HG03095 (cell line): Measurements from ENCODE around the gene SEPTIN14.
"Not testable (repeated sequence)": the region's sequence is repeated elsewhere in the genome, so short reads cannot be mapped to it uniquely, and the experiment has no call there.

Experiments used
- ATAC-seq: cut with Tn5 transposase; IDR thresholded peaks from one replicate; pipeline ENCODE4 v1.9.1; 2021; ENCODE audit warnings: moderate library complexity; ENCODE audit not compliant: unreplicated experiment

The SEPTIN14 gene

GRCh38 chr7:55785444-55785843 is 77.1 kb downstream of the SEPTIN14 start:
- ATAC-seq: not testable (repeated sequence)

DNA sequence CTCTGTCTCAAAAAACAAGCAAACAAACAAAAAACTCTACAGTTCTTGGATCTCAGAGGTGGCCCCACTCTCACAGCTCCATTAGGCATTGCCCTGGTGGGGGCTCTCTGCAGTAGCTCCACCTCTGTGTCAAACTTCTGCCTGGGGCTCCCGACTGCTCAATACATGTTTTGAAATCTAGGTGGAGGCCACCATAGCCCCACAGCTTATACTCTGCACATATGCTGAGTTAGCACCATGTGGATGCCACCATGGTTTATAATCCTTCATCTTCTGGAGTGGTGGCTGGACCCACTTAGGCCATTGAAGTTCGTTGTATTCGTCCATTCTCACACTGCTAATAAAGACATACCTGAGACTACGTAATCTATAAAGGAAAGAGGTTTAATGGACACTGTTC is 78.4 kb downstream of the SEPTIN14 start:
- ATAC-seq: no peak

- ATAC-seq: no peak
Observed at GRCh38 chr7:55778631-55779030, 83.9 kb downstream of the SEPTIN14 start.

DNA sequence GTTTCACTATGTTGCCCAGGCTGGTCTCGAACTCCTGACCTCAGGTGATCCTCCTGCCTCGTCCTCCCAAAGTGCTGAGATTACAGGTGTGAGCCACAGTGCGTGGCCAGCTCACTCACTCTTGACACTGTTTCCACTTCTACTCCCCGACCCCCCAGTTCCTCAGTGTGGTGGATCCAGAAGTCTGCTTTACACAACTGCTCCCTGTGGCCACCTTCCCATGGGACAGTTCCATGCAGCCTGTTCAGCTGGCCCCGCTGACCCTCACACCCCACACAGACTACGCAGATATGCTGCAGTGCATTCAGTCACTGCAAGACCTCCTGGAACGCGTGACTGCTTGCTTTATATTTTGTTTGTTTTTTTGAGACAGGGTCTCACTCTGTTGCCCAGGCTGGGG is 86.4 kb downstream of the SEPTIN14 start:
- ATAC-seq: no peak

- ATAC-seq: no peak
Observed at GRCh38 chr7:55775051-55775420, 87.5 kb downstream of the SEPTIN14 start.

- ATAC-seq: no peak
Observed at GRCh38 chr7:55774327-55775050, 88.1 kb downstream of the SEPTIN14 start.

- ATAC-seq: no peak
Observed at GRCh38 chr7:55770778-55771177, 91.8 kb downstream of the SEPTIN14 start.

GRCh38 chr7:55753274-55753862 is 109.2 kb downstream of the SEPTIN14 start:
- not testable (repeated sequence) for ATAC-seq

DNA sequence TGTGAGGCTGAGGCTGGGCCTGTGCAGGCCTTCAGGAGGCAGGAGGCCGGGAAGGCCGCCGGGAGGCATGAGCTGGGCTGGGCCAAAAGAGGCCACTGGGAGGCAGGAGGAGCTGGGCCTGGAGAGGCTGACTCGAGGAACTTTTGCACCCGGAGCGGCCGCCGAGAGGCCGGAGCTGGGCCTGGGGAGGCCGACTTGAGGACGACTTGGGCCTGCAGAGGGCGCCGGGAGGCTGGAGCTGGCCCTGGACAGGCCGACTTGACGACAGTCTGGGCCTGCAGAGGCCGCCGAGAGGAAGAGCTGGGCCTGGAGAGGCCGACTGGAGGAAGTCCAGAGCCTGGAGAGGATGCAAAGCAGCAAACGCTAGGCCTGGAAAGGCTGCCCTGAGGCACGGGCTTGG is 117.8 kb downstream of the SEPTIN14 start:
- ATAC-seq: not testable (repeated sequence)
